ENCODE results near the gene PARD3B.

The PARD3B gene

GRCh38 chr2:204763974-204764703 is 218.9 kb downstream of the PARD3B start:
- DNase-seq (ENCODE audit: low read depth) = no peak

DNA sequence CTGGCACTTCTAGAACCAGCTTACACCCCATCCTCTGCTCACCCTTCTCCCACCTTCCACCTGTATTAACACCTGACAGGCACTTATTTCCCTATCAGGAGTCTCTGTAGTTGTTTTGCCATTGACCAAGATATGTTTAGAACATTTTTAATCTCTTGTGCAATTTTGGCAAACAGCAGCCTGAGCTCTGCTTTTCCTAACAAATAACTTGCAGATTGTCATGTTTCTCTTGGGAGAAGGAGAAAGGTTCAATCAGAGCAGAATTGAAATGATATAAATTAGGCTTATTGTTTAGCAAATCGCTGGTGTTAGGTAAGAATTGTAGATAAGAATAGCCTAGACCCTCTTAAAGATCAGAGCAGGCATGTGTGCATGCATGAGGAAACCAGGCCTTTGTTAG is 225.5 kb downstream of the PARD3B start:
- DNase-seq (ENCODE audit: low read depth) = no peak

DNA sequence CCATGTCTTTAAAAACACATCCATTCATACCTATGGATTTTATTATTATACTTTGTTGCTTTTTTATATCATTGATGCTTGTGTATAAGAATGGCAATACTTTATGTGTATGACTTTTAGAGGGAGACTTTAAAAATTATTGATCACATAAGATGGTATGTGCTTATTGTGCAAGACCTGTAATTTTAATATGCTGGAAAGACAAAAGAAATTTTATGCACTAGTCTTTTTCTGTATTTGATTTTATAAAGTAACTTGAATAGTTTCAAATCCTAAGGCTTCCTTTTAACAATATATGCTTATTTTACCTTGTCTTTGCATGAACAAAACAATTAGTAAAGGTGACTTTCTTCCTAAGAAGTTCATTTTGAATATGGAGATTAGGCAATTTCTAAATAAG is 226.4 kb downstream of the PARD3B start:
- no peak for DNase-seq (ENCODE audit: low read depth)

GRCh38 chr2:204772546-204772945 is 227.3 kb downstream of the PARD3B start:
- DNase-seq (ENCODE audit: low read depth) = no peak

GRCh38 chr2:204775766-204776165 is 230.5 kb downstream of the PARD3B start:
- no peak for DNase-seq (ENCODE audit: low read depth)

- no peak for DNase-seq (ENCODE audit: low read depth)
Observed at GRCh38 chr2:204776781-204777559, 231.7 kb downstream of the PARD3B start.

DNA sequence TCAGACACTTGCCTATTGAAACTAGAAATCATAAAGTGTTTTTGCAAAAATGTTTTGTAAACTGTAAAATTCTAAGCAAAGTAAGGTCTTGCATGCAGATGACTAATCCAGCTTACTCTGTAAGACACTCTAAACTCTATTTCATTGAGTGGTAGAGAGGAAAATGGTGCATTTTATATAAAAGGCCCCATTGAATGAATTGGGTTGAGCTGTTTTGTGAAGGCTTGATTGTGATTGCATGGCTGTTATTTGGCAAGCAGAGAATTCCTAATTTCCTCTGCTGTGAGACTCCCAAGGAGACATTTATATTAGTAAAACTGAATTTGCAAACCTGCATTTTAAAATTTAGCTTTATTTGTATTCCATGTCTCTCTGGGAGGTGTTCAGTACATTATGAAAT is 234.5 kb downstream of the PARD3B start:
- DNase-seq (ENCODE audit: low read depth) = no peak

GRCh38 chr2:204781941-204782340 is 236.7 kb downstream of the PARD3B start:
- no peak for DNase-seq (ENCODE audit: low read depth)

GRCh38 chr2:204790076-204790475 is 244.8 kb downstream of the PARD3B start:
- no peak for DNase-seq (ENCODE audit: low read depth)

DNA sequence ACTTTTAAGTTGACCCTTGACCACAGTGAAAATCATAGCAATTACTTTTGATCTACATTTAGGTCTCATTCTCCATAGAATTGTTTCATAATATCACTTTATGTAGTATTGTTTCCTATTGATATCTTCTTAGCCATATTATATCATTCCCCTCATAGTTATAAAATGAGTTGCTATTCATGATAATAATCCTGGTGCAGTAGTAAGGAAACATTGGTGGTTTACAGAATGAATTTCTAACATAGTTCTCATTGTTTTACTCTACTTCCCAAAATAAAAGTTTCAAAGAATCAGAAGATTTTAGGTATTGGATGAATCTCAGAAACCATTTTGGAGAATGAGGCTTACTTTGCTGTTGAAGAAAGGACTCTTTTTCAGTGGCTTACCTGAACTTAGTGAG is 246.0 kb downstream of the PARD3B start:
- no peak for DNase-seq (ENCODE audit: low read depth)

- DNase-seq (ENCODE audit: low read depth) = no peak
Observed at GRCh38 chr2:204794624-204795023, 249.3 kb downstream of the PARD3B start.

- DNase-seq (ENCODE audit: low read depth) = no peak
Observed at GRCh38 chr2:204795156-204795555, 249.9 kb downstream of the PARD3B start.

DNA sequence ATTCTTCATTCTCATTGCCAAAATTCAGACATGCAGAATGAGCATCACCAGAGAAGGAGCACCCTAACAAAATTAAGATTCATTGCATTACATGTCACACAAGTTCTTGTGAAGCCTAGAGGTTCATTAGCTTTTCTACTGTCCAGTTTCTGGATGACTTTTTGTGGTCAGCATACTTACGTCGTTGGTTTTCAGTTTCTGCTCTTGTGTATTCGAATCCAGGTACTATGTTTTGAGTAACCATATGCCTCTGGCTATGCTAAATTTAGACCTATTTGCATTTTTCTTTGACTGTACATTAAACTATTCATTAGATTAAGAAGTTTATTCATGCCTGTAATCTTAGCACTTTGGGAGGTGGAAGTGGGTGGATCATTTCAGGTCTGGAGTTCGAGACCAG is 251.3 kb downstream of the PARD3B start:
- DNase-seq (ENCODE audit: low read depth) = no peak

DNA sequence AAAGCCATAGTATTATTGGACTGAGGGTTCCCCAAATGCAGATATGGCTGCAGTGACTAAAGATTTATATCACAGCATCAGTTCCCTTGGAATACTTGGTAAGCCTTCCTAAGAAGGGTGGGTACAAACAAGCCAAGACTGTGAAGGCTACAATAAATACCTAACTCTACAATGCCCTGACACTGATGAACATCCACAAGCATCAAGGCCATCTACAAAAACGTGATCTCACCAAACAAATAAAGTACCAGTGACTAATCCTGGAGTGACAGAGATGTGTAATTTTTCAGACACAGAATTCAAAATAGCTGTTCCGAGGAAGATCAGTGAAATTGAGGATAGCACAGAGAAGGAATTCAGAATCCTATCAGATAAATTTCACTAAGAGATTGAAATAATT is 254.5 kb downstream of the PARD3B start:
- DNase-seq (ENCODE audit: low read depth) = no peak

- DNase-seq (ENCODE audit: low read depth) = no peak
Observed at GRCh38 chr2:204808494-204808893, 263.2 kb downstream of the PARD3B start.

GRCh38 chr2:204824751-204825453 is 279.6 kb downstream of the PARD3B start:
- no peak for DNase-seq (ENCODE audit: low read depth)

- DNase-seq (ENCODE audit: low read depth) = no peak
Observed at GRCh38 chr2:204825681-204826080, 280.4 kb downstream of the PARD3B start.

- DNase-seq (ENCODE audit: low read depth) = no peak
Observed at GRCh38 chr2:204827701-204828590, 282.7 kb downstream of the PARD3B start.

DNA sequence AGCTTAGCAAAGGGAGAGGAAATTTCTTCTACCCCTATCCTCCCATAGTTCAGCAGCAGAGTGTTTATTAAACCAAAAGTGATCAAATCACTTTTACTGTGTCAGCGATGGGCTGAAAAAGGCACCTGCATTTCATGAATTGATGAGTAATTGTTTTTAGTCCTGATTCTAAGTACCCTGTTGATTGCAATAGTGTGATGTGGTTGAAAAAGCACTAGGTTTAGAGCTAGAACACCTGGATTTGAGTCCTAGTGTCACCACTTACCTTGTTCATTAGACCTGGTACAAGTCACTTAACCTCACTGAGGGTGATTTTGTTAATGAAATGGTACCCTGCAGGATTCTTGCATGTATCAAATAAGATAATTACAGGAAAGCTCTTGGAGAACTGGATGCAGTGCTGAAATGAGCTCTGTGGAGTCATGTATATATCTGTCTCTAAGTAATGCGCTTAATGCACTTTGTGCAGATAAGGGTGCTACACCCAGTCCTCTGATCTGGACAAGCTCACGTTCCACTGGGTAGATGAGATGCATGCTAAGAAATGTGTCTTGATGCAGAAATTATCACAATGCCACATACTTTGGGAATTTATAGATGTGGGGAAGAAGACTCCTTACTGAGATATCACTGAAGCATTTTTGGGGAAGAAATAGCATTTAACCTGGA is 289.6 kb downstream of the PARD3B start:
- no peak for DNase-seq (ENCODE audit: low read depth)

- no peak for DNase-seq (ENCODE audit: low read depth)
Observed at GRCh38 chr2:204835786-204836185, 290.5 kb downstream of the PARD3B start.

DNA sequence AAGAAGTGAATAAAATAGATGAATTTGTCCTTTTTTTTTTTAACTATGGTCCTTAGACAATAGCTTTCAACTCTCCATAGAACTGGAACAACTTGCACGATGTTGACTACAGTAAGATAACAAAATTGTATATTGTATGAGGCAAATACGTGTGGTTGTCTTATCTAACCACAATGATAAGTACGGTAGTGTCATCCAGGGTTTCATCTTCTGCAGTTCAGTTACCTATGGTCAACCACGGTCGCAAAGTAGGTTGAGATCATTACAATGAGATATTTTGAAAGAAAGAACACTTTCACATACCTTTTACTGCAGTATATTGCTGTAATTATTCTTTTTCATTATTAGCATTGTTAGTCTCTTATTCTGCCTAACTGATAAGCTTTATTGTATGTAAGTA is 295.2 kb downstream of the PARD3B start:
- DNase-seq (ENCODE audit: low read depth) = no peak

Data from non-pigmented ciliary epithelial cell (primary cell).